Subcutaneous abdominal adipose tissue (tissue), 5 donors: ENCODE data around the gene PGRMC2.

Experiments used
- H3K27ac ChIP-seq: one replicate; pipeline ENCODE4 v1.7.0; 2013; ENCODE audit warnings: low read depth, mild to moderate bottlenecking, inconsistent platforms, low read length, moderate library complexity
- H3K27me3 ChIP-seq, 5 donors: one replicate each; pipeline ENCODE4 v1.7.0; 2013; ENCODE audit warnings: low read length in 5 of 5, inconsistent platforms in 1 of 5; ENCODE audit not compliant: control insufficient read depth in 5 of 5, insufficient read depth in 4 of 5
- H3K36me3 ChIP-seq, 5 donors: one replicate each; pipeline ENCODE4 v1.7.0; 2013; ENCODE audit warnings: low read length in 5 of 5; ENCODE audit not compliant: control insufficient read depth in 5 of 5, insufficient read depth in 5 of 5
- H3K4me1 ChIP-seq, 5 donors: one replicate each; pipeline ENCODE4 v1.7.0; 2013; ENCODE audit warnings: low read length in 5 of 5, mild to moderate bottlenecking in 3 of 5, moderate library complexity in 1 of 5; ENCODE audit not compliant: control insufficient read depth in 5 of 5, insufficient read depth in 5 of 5
- H3K4me3 ChIP-seq, 5 donors: one replicate each; pipeline ENCODE4 v1.7.0; 2013; ENCODE audit warnings: low read length in 5 of 5, low read depth in 1 of 5
- H3K9ac ChIP-seq, 5 donors: one replicate each; pipeline ENCODE4 v1.7.0; 2013; ENCODE audit warnings: low read length in 5 of 5, mild to moderate bottlenecking in 4 of 5, moderate library complexity in 3 of 5
- H3K9me3 ChIP-seq, 5 donors: one replicate each; pipeline ENCODE4 v1.7.0; 2013; ENCODE audit warnings: low read length in 5 of 5; ENCODE audit not compliant: control insufficient read depth in 5 of 5
- donor health status: healthy.
- donor health status: healthy.
- donor health status: healthy.
- donor health status: healthy.
- donor health status: healthy.

PGRMC2 gene

GRCh38 chr4:128232719-128233118, 54.9 kb downstream of the PGRMC2 start:
- no peaks in the 10 kb centered on the region for H3K27me3 ChIP-seq
- no peak overlapping the region for H3K9ac ChIP-seq
- H3K4me1 ChIP-seq, result peaks cover 0 to 8% (median 0%) of the 10 kb centered on the region in 5 donors
- no peaks in the 10 kb centered on the region for H3K9me3 ChIP-seq
- no peak overlapping the region for H3K27ac ChIP-seq
- H3K4me3 ChIP-seq, result no peak overlapping the region
- H3K36me3 ChIP-seq, result no peaks in the 10 kb centered on the region

DNA sequence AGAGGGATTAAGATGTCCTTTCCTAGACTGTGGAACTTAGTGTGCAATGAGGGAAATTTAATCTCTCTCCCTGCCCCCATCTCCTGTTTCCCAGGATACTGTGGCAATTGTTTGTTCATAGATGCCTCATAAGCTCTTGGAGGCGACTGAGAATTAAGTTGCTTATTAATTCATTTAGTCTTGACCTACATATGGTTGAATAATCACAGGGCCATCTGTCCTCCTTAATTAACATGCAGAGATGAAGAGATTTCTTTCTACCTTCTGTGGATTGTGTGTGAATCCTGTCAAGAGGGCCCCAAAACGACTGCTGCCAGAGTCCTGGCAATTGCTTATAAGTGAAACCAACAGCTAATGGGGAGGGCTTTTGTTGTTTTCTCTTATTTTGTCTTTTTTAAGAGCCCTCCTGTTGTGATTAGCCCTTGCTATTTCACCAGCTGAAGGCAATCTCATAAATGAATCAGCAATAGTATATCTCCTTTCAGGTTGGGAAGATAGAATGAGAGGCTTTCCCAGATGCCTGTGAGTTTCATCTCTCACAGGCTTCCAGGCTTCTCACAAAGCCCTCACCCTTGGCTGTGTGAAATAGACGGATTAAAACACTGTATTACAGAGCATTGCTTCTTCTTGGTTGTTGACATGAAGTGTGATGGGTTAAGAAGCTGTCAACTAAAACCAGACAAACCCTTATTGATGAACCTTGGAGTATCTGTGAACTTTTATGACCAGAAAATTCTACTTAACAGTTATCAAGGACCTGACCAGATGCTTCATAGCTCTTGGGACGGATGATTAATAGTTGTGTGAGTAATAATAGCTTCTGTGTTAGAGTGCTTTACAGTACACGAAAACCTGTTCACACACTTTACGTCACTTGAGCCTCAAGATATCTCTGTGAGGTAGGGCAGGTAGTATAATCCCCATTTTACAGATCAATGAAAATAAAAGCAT, 58.5 kb downstream of the PGRMC2 start:
- Histone ChIP-seq H3K4me1 (peaks cover 0 to 15% (median 0%) of the 10 kb centered on the region in 5 donors), H3K4me3 (no peak overlapping the region), H3K9ac (no peak overlapping the region), H3K9me3 (no peaks in the 10 kb centered on the region), H3K27ac (no peak overlapping the region), H3K36me3 (no peaks in the 10 kb centered on the region), H3K27me3 (no peaks in the 10 kb centered on the region)

GRCh38 chr4:128227991-128228571, 59.5 kb downstream of the PGRMC2 start:
- H3K4me1 ChIP-seq, result peaks cover 0 to 15% (median 0%) of the 10 kb centered on the region in 5 donors
- H3K27me3 ChIP-seq, result no peaks in the 10 kb centered on the region
- no peak overlapping the region for H3K4me3 ChIP-seq
- H3K9ac ChIP-seq, result peak overlapping the region in 1 of 5 donors; percentile 36
- peak overlapping the region; percentile 32 for H3K27ac ChIP-seq
- no peaks in the 10 kb centered on the region for H3K36me3 ChIP-seq
- H3K9me3 ChIP-seq, result no peaks in the 10 kb centered on the region

DNA sequence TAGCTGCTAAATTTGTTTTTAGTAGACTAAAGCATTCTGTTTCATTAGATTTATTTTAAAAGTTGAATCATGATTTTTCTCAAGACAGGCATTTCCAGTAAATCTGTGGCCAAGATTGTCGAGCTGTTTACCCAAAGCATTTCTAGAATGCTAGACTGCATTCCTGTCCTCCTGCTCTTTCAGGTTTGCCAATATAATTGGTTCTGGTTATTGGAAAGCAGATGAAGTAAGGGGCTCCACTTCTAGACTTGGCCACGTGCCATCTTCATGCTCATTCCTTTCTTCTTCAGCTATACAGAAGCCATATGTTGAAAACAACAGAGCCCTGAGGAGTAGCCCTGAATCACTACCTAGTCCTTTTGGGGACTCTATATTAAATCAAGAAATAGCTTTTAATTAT, 62.5 kb downstream of the PGRMC2 start:
- Histone ChIP-seq H3K9me3 (no peaks in the 10 kb centered on the region), H3K27ac (no peak overlapping the region), H3K36me3 (no peaks in the 10 kb centered on the region), H3K4me3 (no peak overlapping the region), H3K27me3 (no peaks in the 10 kb centered on the region), H3K9ac (no peak overlapping the region), H3K4me1 (peaks cover 0 to 21% (median 0%) of the 10 kb centered on the region in 5 donors)

GRCh38 chr4:128221586-128221985, 66.0 kb downstream of the PGRMC2 start:
- H3K27ac ChIP-seq, result no peak overlapping the region
- H3K36me3 ChIP-seq, result no peaks in the 10 kb centered on the region
- no peaks in the 10 kb centered on the region for H3K9me3 ChIP-seq
- H3K4me1 ChIP-seq, result peaks cover 0 to 6% (median 0%) of the 10 kb centered on the region in 5 donors
- H3K4me3 ChIP-seq, result no peak overlapping the region
- H3K27me3 ChIP-seq, result no peaks in the 10 kb centered on the region
- H3K9ac ChIP-seq, result no peak overlapping the region

- Histone ChIP-seq H3K27me3 (no peaks in the 10 kb centered on the region), H3K9ac (no peak overlapping the region), H3K36me3 (no peaks in the 10 kb centered on the region), H3K27ac (no peak overlapping the region), H3K4me1 (peaks cover 0 to 6% (median 0%) of the 10 kb centered on the region in 5 donors), H3K9me3 (no peaks in the 10 kb centered on the region), H3K4me3 (no peak overlapping the region)
Observed at GRCh38 chr4:128220286-128221235, 67.1 kb downstream of the PGRMC2 start.
